Omental fat pad (tissue), 4 donors: ENCODE data around the gene GAS7. TPM values are rescaled to one million over a fixed set of nuclear protein-coding genes. Genes with fewer than 3 reads are reported as not detected.

Experiments used
- ATAC-seq: fragments of 150-250 bp; one replicate; pipeline ENCODE4 v1.9.1; 2016; ENCODE audit warnings: mild to moderate bottlenecking, moderate library complexity; ENCODE audit not compliant: low FRiP score
- DNase-seq: peaks from one replicate; pipeline ENCODE4 v3.0.0-alpha.2; 2019; ENCODE audit warnings: low spot score
- total RNA-seq, 4 donors: library from RNA; depleted of rRNA; stranded (reverse); fragments of >200 nt; gene quantifications; one replicate each; pipeline ENCODE4 v1.1.0, GENCODE V29; 2016
- TF ChIP-seq, protein P1 (sequence below), 3 donors: fragments of 450-650 bp; IDR thresholded peaks; one replicate each; pipeline ENCODE4 v1.5.1; 2016 to 2017; ENCODE audit warnings: antibody characterized with exemption in 3 of 3, mild to moderate bottlenecking in 3 of 3, moderate library complexity in 2 of 3

The GAS7 gene
- total RNA-seq, 4 donors from 2014 or later, result 36.4 to 148 (median 52.7) TPM

DNA sequence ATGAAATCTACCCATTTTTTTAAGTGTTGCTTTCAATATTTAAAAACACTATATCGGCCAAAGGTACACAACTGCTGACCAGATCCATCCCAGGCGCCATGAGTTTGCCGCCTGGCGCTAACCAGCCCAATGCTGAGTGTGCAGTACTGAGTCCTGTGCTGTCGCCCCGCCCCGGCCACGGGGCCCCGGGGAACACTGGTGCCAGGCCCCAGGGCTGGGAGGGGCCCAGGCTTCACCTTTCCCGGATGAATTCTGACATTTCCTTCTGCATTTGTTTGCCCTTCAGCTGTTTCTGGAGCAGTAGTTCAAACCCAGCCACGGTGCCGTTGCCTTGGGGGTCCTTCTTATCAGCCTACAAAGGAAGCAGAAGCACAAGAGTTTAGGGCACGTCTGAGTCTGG lies 255.5 kb downstream of the GAS7 start:
- TF ChIP-seq, protein P1, sequence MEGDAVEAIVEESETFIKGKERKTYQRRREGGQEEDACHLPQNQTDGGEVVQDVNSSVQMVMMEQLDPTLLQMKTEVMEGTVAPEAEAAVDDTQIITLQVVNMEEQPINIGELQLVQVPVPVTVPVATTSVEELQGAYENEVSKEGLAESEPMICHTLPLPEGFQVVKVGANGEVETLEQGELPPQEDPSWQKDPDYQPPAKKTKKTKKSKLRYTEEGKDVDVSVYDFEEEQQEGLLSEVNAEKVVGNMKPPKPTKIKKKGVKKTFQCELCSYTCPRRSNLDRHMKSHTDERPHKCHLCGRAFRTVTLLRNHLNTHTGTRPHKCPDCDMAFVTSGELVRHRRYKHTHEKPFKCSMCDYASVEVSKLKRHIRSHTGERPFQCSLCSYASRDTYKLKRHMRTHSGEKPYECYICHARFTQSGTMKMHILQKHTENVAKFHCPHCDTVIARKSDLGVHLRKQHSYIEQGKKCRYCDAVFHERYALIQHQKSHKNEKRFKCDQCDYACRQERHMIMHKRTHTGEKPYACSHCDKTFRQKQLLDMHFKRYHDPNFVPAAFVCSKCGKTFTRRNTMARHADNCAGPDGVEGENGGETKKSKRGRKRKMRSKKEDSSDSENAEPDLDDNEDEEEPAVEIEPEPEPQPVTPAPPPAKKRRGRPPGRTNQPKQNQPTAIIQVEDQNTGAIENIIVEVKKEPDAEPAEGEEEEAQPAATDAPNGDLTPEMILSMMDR (IDR thresholded peaks at IDR 0.05), result no peak
- DNase-seq (no peak), ATAC-seq (no peak)

DNA sequence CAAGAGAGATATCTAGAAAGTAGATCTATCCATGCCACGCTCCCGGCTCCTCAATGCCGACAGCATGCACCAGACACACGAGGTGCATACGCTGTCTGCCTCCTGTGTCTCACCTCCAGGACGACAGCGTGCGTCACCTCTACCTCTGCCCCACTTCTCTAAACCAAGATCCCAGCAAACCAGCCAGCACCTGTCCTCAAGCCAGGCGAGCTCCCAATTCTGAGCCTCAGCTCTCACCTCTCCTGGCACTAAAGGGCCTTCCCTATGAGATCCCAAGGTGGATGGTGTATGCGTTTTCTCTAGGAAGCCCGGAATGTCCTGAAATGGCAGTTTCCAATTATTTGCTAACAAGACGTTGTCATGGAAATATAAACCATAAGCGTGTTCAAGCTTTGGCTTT lies 257.1 kb downstream of the GAS7 start:
- TF ChIP-seq, protein P1 (IDR thresholded peaks at IDR 0.05), result no peak
- no peak for ATAC-seq
- no peak for DNase-seq

DNA sequence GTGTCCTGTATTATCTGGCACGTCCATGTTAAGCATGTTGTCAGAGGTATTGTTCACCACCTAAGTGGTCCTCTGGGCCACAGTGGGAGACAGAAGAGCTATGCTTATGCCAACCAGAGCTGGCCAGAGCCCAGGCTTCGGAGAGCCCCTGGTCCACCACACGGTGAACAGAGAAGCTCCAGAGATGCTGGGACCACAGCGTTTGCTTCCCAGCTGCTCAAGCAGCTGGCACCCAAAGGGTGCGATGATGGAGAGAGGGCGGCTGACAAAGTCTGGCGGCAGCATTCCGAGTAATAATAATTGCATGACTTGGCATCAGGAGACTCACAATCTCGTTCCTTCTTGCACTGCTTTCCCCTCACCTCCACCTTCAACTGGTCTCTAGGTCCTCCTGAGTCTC lies 257.6 kb downstream of the GAS7 start:
- TF ChIP-seq, protein P1 (IDR thresholded peaks at IDR 0.05), result no peak
- ATAC-seq (no peak), DNase-seq (no peak)

DNA sequence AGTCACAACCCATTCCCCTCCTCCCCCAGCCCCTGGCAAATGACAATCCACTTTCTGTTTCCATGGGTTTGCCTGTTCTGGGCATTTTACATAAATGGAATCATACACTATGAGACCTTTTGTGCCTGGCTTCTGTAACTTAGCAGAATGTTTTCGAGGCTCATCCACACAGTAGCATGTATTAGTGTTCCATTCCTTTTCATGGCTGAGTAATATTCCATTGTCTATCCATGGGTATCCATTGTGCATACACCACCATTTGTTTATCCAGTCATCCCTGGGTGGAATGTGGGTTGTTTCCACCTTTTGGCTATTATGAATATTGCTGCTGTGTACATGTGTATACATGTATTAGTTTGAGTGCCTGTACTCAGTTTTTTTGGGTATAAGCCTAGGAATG lies 259.6 kb downstream of the GAS7 start:
- TF ChIP-seq, protein P1 (IDR thresholded peaks at IDR 0.05), result no peak
- ATAC-seq, result no peak
- no peak for DNase-seq

DNA sequence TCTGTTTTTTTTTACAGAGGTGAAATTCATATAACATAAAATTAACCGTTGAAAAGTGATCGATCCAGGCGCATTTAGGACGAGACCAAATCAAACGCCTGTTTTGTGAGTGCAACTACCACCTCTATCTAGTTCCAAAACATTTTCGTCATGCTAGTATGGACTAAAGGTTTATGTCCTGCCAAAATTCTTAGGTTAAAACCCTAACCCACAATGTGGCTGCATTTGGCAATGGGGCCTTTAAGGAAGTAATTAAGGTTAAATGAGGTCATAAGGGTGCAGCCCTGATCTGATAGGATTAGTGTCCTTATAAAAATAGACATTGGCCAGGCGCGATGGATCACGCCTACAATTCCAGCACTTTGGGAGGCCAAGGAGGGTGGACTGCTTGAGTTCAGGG lies 260.5 kb downstream of the GAS7 start:
- DNase-seq, result no peak
- no peak for ATAC-seq
- TF ChIP-seq, protein P1 (IDR thresholded peaks at IDR 0.05), result no peak

DNA sequence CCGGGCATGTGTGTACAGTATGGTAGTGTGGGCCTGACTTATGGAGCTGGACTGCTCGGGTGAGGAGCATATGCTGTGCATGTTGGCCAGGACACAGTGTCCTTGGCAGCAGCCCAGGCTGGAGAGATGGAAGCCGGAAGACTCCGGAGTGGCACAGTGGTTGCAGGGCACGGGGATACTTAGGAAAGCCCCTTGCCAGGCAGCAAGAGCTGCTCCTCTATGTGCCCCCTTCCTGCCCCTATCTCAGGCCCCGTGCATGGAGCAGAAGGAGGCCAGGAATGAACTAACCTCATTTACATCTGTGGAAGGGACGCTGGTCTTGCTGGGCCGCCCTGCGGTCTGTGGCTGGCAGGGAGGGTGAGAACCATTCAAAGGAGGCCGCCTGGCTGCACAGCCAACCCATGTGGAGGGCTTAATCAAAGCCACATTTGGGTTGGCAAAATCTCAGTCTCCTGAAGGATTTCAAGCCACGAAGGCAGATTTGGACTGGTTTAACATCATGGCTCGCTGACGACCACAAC lies 261.1 kb downstream of the GAS7 start:
- DNase-seq, result no peak
- TF ChIP-seq, protein P1 (IDR thresholded peaks at IDR 0.05), result no peak
- ATAC-seq, result peak; percentile 35

DNA sequence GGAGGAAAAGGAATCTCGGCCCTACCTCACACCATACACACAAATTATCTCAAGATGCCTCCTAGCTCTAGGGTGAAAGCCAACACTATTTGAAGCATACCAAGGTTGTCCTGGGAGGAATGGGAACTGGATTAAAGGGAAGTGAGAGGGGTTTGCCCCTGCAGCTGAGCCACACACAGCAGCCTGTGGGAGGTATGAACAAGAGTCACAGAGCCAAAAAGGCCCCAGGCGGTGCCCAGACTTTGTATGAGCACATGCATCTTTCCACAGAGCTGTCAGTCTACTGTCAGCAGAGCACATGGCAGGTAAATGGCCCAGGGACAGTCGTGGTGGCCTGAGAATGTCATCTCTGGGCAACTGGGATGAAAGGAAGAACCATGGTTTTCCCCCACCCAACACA lies 262.3 kb downstream of the GAS7 start:
- TF ChIP-seq, protein P1 (IDR thresholded peaks at IDR 0.05), result no peak
- no peak for DNase-seq
- no peak for ATAC-seq
